HL-60 (cell line): ENCODE results near the gene GFOD1.

Experiments
- DNase-seq, 2 experiments: peaks; one replicate each; pipeline ENCODE4 v3.0.0-alpha.2; 2010 to 2020; ENCODE audit warnings: low read depth in 1 of 2, low spot score in 1 of 2
- H3K27ac ChIP-seq: fragments of 250-450 bp; sonication (Bioruptor Pico); replicated peaks from 2 replicates; pipeline ENCODE4 v1.5.1; 2020; ENCODE audit warnings: mild to moderate bottlenecking, moderate library complexity
- H3K27me3 ChIP-seq: fragments of 250-450 bp; sonication (Bioruptor Pico); 2 replicates; pipeline ENCODE4 v1.5.1; 2021; ENCODE audit warnings: mild to moderate bottlenecking, moderate library complexity; ENCODE audit not compliant: insufficient read depth, poor library complexity, severe bottlenecking
- H3K4me3 ChIP-seq: replicated peaks from 2 replicates; pipeline ENCODE4 v1.5.1; 2011; ENCODE audit warnings: mild to moderate bottlenecking, control low read depth, low read length; ENCODE audit not compliant: insufficient read depth
- CTCF ChIP-seq: IDR thresholded peaks from one replicate; pipeline ENCODE4 v1.5.1; 2011; ENCODE audit warnings: low read length, control low read depth, inconsistent platforms; ENCODE audit not compliant: insufficient read depth
- GABPA ChIP-seq: IDR thresholded peaks from 2 replicates; pipeline ENCODE4 v1.6.1; 2012; ENCODE audit warnings: low read depth
- POLR2AphosphoS5 ChIP-seq: IDR thresholded peaks from 2 replicates; pipeline ENCODE4 v1.6.1; 2012; ENCODE audit warnings: low read depth
- REST ChIP-seq: IDR thresholded peaks from 2 replicates; pipeline ENCODE4 v1.6.1; 2012; ENCODE audit warnings: low read depth; ENCODE audit not compliant: insufficient replicate concordance
- SPI1 ChIP-seq: IDR thresholded peaks from 2 replicates; pipeline ENCODE4 v1.6.1; 2012; ENCODE audit warnings: low read depth, mild to moderate bottlenecking, borderline replicate concordance

Gene GFOD1

GRCh38 chr6:13378669-13379590 lies 108.5 kb downstream of the GFOD1 start:
- no peak overlapping the region for H3K4me3 ChIP-seq
- no peak overlapping the region for H3K27ac ChIP-seq
- no peaks in the 10 kb centered on the region for H3K27me3 ChIP-seq
- no peak for TF ChIP-seq CTCF
- no peak for TF ChIP-seq GABPA
- TF ChIP-seq REST = no peak
- no peak; the same call in 1 of the 2 replicates for TF ChIP-seq POLR2AphosphoS5
- TF ChIP-seq SPI1 = no peak
- no peak for DNase-seq

- no peaks in the 10 kb centered on the region for H3K27me3 ChIP-seq
Observed at GRCh38 chr6:13377054-13377758, 110.2 kb downstream of the GFOD1 start.

GRCh38 chr6:13375360-13375878 lies 112.0 kb downstream of the GFOD1 start:
- H3K27ac ChIP-seq = no peak overlapping the region

More at GRCh38 chr6:13377054-13377758, 110.2 kb downstream of the GFOD1 start:
- Histone ChIP-seq H3K27ac (no peak overlapping the region), H3K4me3 (no peak overlapping the region)
- DNase-seq = peak in 1 of 2 experiments; percentile 52
- TF ChIP-seq SPI1 = peak; percentile 98
- no peak for TF ChIP-seq CTCF

More at GRCh38 chr6:13375360-13375878, 112.0 kb downstream of the GFOD1 start:
- DNase-seq = no peak
- TF ChIP-seq GABPA (no peak), POLR2AphosphoS5 (no peak), REST (no peak), SPI1 (no peak), CTCF (no peak)
- Histone ChIP-seq H3K4me3 (no peak overlapping the region), H3K27me3 (no peaks in the 10 kb centered on the region)
